Measurements from ENCODE around the gene METTL22.

GRCh38 chr16:8572919-8573724 is 48.4 kb upstream of the METTL22 start:
- TF ChIP-seq POLR2A (IDR thresholded peaks at IDR 0.05; ENCODE audit: low read length) (no peak), CBX2 (IDR thresholded peaks at IDR 0.05; ENCODE audit: borderline replicate concordance, low read depth) (no peak), ZFP36 (IDR thresholded peaks at IDR 0.05; ENCODE audit: borderline replicate concordance, partially characterized antibody) (no peak), REST (IDR thresholded peaks at IDR 0.05) (no peak), HDAC2 (IDR thresholded peaks at IDR 0.05) (no peak), CTCF (IDR thresholded peaks at IDR 0.05) (peak; percentile 54), PBX3 (IDR thresholded peaks at IDR 0.05) (no peak), JUNB (IDR thresholded peaks at IDR 0.05) (no peak), EP300 (IDR thresholded peaks at IDR 0.05) (no peak), ESRRA (IDR thresholded peaks at IDR 0.05; ENCODE audit: borderline replicate concordance, low read length) (no peak), CHD2 (IDR thresholded peaks at IDR 0.05; ENCODE audit: low read length, partially characterized antibody) (no peak), RFX5 (IDR thresholded peaks at IDR 0.05) (no peak), MAX (IDR thresholded peaks at IDR 0.05) (no peak)
- TF ChIP-seq, protein P1, sequence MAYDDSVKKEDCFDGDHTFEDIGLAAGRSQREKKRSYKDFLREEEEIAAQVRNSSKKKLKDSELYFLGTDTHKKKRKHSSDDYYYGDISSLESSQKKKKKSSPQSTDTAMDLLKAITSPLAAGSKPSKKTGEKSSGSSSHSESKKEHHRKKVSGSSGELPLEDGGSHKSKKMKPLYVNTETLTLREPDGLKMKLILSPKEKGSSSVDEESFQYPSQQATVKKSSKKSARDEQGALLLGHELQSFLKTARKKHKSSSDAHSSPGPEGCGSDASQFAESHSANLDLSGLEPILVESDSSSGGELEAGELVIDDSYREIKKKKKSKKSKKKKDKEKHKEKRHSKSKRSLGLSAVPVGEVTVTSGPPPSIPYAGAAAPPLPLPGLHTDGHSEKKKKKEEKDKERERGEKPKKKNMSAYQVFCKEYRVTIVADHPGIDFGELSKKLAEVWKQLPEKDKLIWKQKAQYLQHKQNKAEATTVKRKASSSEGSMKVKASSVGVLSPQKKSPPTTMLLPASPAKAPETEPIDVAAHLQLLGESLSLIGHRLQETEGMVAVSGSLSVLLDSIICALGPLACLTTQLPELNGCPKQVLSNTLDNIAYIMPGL (CRISPR knock-in tag; IDR thresholded peaks at IDR 0.05; ENCODE audit: borderline replicate concordance) = no peak

All from A549 (cell line).